HEK293T (cell line): Measurements from ENCODE around the gene MPPED1.

Source experiments
- CTCF ChIA-PET: fragments of 350-600 bp; formaldehyde crosslinking; extraction: SDS; loops from one replicate; lab custom pipeline; 2021; ENCODE audit warnings: antibody characterized with exemption, inconsistent platforms; lab: Yijun Ruan, JAX
- POLR2A ChIA-PET: fragments of 350-600 bp; formaldehyde crosslinking; extraction: SDS; loops from one replicate; lab custom pipeline; 2020; ENCODE audit warnings: antibody characterized with exemption, inconsistent platforms; lab: Yijun Ruan, JAX
- DNase-seq: peaks from one replicate; pipeline ENCODE4 v3.0.0; 2012; ENCODE audit warnings: mixed read lengths; ENCODE audit errors: extremely low spot score
- ARNT ChIP-seq: fragments of 450-650 bp; IDR thresholded peaks from 2 replicates; pipeline ENCODE4 v1.6.1; 2017; ENCODE audit warnings: mild to moderate bottlenecking
- BHLHE40 ChIP-seq: fragments of 450-650 bp; IDR thresholded peaks from 2 replicates; pipeline ENCODE4 v1.6.1; 2016; ENCODE audit warnings: mild to moderate bottlenecking, moderate library complexity, borderline replicate concordance
- CTBP1 ChIP-seq: fragments of 450-650 bp; IDR thresholded peaks from 2 replicates; pipeline ENCODE4 v1.6.1; 2016; ENCODE audit warnings: borderline replicate concordance
- ELF4 ChIP-seq: fragments of 450-650 bp; IDR thresholded peaks from 2 replicates; pipeline ENCODE4 v1.6.1; 2017; ENCODE audit warnings: antibody characterized with exemption
- FOXA1 ChIP-seq: fragments of 450-650 bp; IDR thresholded peaks from 2 replicates; pipeline ENCODE4 v1.6.1; 2016; ENCODE audit warnings: mild to moderate bottlenecking
- FOXK2 ChIP-seq: fragments of 450-650 bp; IDR thresholded peaks from 2 replicates; pipeline ENCODE4 v1.6.1; 2016; ENCODE audit warnings: mild to moderate bottlenecking
- FOXM1 ChIP-seq: fragments of 450-650 bp; IDR thresholded peaks from 2 replicates; pipeline ENCODE4 v1.6.1; 2017; ENCODE audit warnings: mild to moderate bottlenecking, borderline replicate concordance
- HDGF ChIP-seq: fragments of 450-650 bp; IDR thresholded peaks from 2 replicates; pipeline ENCODE4 v1.6.1; 2017; ENCODE audit warnings: antibody characterized with exemption, borderline replicate concordance
- L3MBTL2 ChIP-seq: fragments of 450-650 bp; conservative IDR thresholded peaks from 2 replicates; pipeline ENCODE4 v1.6.1; 2016; ENCODE audit warnings: mild to moderate bottlenecking
- LEF1 ChIP-seq: fragments of 450-650 bp; IDR thresholded peaks from 2 replicates; pipeline ENCODE4 v1.6.1; 2017; ENCODE audit warnings: mild to moderate bottlenecking, borderline replicate concordance
- NFRKB ChIP-seq: fragments of 450-650 bp; IDR thresholded peaks from 2 replicates; pipeline ENCODE4 v1.6.1; 2016; ENCODE audit warnings: mild to moderate bottlenecking, moderate library complexity
- SP1 ChIP-seq: fragments of 450-650 bp; IDR thresholded peaks from 2 replicates; pipeline ENCODE4 v1.6.1; 2017
- SUZ12 ChIP-seq: fragments of 450-650 bp; IDR thresholded peaks from 2 replicates; pipeline ENCODE4 v1.6.1; 2016; ENCODE audit warnings: mild to moderate bottlenecking
- TARDBP ChIP-seq: fragments of 450-650 bp; IDR thresholded peaks from 2 replicates; pipeline ENCODE4 v1.6.1; 2016
- ZNF384 ChIP-seq: fragments of 450-650 bp; IDR thresholded peaks from 2 replicates; pipeline ENCODE4 v1.6.1; 2016
- TF ChIP-seq, protein P1 (sequence below): fragments of 450-650 bp; IDR thresholded peaks from 2 replicates; pipeline ENCODE4 v1.6.1; 2016

MPPED1 gene

DNA sequence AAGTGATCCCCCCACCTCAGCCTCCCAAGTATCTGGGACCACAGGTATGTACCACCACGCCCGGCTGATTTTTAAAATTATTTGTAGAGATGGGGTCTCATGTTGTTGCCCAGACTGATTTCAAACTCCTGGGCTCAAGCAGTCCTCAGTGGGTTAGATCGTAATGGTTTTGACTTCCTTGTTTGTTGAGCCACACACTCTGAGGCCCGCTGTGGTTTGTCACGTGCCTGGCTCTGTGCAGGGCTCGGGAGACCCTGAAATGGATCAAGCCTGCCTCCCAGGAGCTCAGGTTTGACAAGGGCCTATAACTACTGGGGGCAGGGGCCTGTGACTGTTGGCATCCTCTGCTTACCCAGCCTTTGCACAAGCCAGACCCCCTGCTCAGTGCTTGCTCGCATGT, 68.1 kb downstream of the MPPED1 start:
- no peak for TF ChIP-seq FOXK2
- no peak for TF ChIP-seq FOXA1
- TF ChIP-seq LEF1: no peak
- no peak for TF ChIP-seq ELF4
- CTCF ChIA-PET: interaction anchor here (0.7 kb wide), 1 partner anchor 1705 kb away, joined by 3 read pairs; no protein-coding TSS in a partner anchor
- no peak for DNase-seq
- POLR2A ChIA-PET: no interaction called here

DNA sequence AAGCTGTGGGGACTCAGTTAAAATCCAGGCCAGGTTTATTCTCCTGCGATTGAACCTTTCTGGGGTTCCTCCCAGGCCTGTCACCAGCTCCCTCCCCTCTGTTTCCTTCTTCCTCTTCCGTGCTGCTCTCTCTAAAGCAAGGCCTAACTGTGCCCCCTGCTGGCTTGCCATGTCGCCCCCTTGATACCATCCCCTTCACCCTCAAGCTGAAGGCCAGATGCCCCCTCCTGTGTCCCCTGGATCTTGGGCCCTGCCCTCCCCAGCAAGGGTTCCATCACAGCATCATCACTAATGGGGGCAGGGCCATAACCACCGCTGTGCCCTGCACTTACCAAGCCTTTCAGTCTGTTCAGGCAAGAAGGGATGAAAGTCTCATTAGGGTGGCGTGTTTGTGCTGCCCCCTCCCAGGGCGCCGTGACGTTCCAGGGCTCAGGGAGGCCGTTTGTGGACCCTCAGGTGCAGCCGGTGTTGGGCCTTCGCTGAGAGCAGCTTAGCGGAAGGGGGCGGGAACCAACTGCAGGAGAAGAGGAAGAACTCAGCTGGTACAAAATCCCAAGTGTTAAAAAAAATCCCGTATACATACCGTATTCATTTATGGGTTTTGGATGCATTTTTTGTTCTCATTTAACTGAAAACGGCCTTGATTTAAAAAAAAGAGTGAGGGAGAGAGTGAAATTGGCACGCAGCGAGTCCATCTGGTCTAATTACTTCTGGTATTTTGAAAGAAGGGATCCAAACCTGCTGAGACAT, 69.9 kb downstream of the MPPED1 start:
- ChIA-PET POLR2A (no interaction called here), CTCF (interaction anchor here (1.0 kb wide), 1 partner anchor 216 kb away, joined by 4 read pairs; no protein-coding TSS in a partner anchor)
- no peak for DNase-seq
- TF ChIP-seq FOXK2 (no peak), FOXM1 (no peak), FOXA1 (no peak)

DNA sequence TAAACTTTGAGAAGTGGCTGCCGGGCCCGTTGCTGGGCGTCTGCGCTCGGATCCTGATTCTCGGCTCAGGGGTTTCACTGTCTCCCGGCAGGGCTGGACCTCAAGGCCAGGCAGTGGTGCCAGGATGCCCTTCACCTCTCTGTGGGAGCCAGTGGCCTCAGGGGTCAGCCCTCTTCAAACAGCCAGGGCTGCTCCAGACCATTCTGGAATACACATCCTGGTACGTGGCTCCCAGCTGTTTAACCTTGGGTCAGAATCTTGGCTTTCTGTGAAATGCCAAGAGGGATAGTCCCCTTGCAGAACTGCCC, 70.5 kb downstream of the MPPED1 start:
- CTCF ChIA-PET: interaction anchor here (1.5 kb wide), 1 partner anchor 96 kb away, joined by 4 read pairs; no protein-coding TSS in a partner anchor
- POLR2A ChIA-PET: no interaction called here
- TF ChIP-seq ELF4 (no peak), ARNT (no peak), ZNF384 (no peak), SUZ12 (no peak), L3MBTL2 (no peak), BHLHE40 (no peak), SP1 (no peak), LEF1 (no peak), NFRKB (no peak), FOXA1 (no peak), CTBP1 (no peak), FOXM1 (no peak), HDGF (no peak), TARDBP (no peak), FOXK2 (no peak)
- TF ChIP-seq, protein P1, sequence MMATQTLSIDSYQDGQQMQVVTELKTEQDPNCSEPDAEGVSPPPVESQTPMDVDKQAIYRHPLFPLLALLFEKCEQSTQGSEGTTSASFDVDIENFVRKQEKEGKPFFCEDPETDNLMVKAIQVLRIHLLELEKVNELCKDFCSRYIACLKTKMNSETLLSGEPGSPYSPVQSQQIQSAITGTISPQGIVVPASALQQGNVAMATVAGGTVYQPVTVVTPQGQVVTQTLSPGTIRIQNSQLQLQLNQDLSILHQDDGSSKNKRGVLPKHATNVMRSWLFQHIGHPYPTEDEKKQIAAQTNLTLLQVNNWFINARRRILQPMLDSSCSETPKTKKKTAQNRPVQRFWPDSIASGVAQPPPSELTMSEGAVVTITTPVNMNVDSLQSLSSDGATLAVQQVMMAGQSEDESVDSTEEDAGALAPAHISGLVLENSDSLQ: no peak
- no peak for DNase-seq

DNA sequence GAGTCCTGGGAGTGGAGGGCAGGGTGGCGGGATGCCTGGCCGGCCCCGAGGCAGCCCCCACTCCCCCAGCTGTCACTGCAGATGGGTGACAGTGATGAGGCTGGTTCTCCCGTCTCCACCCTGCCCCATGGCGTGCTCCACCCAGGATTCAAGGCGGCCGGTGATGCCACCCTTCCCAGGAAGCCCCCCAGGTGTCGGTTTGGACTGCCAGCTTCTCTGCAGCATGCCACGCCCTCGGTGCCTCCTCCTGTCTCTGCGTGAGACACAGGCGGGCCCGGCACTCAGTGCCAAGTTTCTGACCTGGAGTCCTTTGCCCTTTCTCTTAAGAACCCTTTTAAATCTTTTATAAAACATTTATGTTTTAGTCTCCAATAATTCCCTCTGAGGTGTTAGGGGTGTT, 71.5 kb downstream of the MPPED1 start:
- DNase-seq: no peak
- TF ChIP-seq TARDBP (no peak), SUZ12 (no peak), BHLHE40 (no peak), SP1 (no peak), NFRKB (no peak), FOXM1 (no peak), ELF4 (no peak)
- TF ChIP-seq, protein P1: no peak
- ChIA-PET CTCF (interaction anchor here (1.5 kb wide), 1 partner anchor 97 kb away, joined by 4 read pairs; no protein-coding TSS in a partner anchor), POLR2A (no interaction called here)

DNA sequence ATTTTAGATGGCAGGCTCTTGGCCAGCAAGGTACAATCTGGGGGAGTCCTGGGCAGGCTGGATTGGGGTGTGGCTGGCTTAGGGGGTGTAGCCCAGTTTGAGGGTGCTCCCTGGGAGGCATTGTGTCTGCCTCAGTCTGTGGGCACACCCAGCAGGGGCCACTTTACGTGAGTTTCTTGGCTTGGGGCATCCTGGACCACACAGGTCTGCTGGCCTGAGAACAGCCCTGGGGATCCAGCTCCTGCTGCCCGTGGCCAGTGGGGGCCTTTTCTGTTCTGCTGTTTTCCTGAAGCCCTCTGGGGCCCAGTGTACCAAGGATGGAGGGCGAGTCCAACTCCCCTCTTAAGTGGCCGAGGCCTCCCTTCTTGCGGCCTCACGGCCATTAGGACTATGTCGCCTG, 71.9 kb downstream of the MPPED1 start:
- TF ChIP-seq FOXM1 (no peak), CTBP1 (no peak), SP1 (no peak), ELF4 (no peak), FOXA1 (no peak), LEF1 (no peak), NFRKB (no peak), ARNT (no peak), BHLHE40 (no peak), HDGF (no peak), ZNF384 (no peak), FOXK2 (no peak), TARDBP (no peak), L3MBTL2 (no peak), SUZ12 (no peak)
- TF ChIP-seq, protein P1: no peak
- CTCF ChIA-PET: interaction anchor here (1.5 kb wide), 1 partner anchor 98 kb away, joined by 4 read pairs; no protein-coding TSS in a partner anchor
- POLR2A ChIA-PET: no interaction called here
- no peak for DNase-seq

DNA sequence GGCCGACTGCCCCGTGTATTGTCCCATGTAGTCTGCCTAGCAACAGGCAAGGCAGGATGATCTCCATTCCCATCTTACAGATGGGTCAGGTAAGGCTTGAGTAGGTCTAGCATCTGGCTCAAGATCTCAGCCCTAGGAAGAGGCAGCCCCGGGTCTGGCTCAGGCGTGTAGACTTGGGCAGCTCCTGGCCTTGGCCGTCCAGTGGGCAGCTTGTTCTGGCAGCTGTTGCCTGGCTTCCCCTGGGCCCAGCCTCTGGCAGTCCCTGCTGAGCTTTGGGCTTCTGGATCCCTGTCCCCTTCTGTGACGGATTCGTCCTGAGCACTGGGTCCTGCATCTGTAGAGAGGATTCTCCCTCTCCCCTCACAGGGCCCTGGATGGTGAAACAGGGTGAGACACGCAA, 72.4 kb downstream of the MPPED1 start:
- POLR2A ChIA-PET: no interaction called here

More for the DNA sequence above, 72.4 kb downstream of the MPPED1 start:
- CTCF ChIA-PET: no interaction called here
- no peak for DNase-seq
- TF ChIP-seq HDGF (no peak), ELF4 (no peak), ZNF384 (no peak), ARNT (no peak), FOXM1 (no peak), NFRKB (no peak), TARDBP (no peak), CTBP1 (no peak), BHLHE40 (no peak), SP1 (no peak), FOXK2 (no peak), FOXA1 (no peak), LEF1 (no peak), L3MBTL2 (no peak)
- TF ChIP-seq, protein P1: no peak
